Measurements from ENCODE around the gene ING3.
A peak's percentile ranks its signal among the peaks of the same experiment; 100 is the strongest.
"Not testable (repeated sequence)": the region's sequence is repeated elsewhere in the genome, so short reads cannot be mapped to it uniquely, and the experiment has no call there.

Gene ING3

GRCh38 chr7:120990468-120991118 lies 40.0 kb downstream of the ING3 start:
- DNase-seq = no peak

DNA sequence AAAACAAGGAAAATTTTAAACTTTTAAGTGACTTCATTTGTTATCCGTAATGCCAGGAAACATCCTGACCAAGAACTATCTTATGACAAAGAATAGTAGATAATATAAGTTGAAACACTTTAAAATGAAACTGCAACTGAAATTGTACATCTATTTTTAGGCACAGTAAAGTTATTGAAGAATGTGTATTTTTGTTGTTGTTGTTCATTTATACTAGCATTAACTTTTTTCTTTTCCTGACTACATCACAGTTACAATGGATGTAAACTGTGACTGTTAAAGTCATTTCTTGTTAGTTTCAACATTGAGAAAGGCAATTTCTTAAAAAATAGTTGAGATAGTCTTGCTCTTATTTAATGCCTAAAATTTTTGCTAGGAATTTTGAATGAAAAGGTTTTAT lies 40.6 kb downstream of the ING3 start:
- DNase-seq = no peak

- no peak for DNase-seq
Measured at GRCh38 chr7:120991581-120991980, 41.0 kb downstream of the ING3 start.

DNA sequence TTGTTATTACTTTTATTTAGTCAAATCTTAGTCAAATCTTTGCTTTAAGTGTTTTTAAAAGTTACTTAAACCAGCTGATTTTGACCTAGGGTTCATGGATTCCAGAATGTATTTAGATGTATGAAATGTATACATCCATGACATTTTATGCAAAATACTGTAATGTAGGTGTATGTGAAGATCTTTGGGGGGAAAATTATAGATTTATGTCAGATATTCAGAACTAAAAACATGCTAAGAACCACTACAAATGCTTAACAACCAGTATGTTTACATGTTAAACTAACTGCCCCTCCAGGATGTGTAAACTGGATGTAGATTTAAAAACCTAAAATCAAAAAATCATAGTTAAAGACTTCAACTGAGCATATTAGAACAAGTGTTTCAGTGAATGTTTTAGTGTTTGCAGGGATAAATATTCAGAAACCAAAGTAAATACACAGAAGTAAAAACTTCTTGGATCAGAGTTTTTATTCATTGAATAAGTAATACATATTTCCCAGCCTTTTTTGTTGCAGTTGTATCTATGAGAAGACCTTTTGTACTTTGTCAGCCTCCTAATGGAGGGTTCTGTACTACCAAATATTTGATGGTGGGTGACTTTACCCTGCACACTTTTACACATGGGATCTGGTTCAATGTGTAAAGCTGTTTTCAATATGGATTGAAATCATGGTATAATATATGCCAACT lies 41.8 kb downstream of the ING3 start:
- DNase-seq = no peak

DNA sequence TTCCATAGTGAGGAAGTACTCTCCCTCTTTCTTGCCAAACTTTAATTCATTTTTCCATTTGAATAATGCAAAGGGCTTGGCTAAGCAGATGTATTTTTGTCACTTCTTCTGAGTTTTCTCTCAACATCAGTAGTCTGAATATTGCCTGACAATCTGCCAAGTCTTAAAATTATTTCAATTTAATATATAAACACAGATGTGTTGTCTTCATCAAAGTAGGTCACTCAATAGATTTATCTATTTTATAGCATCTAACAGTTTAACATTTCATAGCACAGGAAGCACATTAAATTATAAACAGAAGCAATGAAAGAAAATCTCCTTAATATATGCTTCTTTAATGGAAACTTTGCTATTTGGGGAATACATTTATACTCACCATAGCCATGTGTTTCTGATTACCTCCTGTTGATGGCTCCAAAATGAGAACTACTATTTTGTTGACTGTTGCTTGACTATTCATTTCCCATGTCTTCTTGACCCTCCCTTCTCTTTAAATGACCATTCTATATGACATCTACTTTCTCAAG lies 42.5 kb downstream of the ING3 start:
- DNase-seq = no peak

DNA sequence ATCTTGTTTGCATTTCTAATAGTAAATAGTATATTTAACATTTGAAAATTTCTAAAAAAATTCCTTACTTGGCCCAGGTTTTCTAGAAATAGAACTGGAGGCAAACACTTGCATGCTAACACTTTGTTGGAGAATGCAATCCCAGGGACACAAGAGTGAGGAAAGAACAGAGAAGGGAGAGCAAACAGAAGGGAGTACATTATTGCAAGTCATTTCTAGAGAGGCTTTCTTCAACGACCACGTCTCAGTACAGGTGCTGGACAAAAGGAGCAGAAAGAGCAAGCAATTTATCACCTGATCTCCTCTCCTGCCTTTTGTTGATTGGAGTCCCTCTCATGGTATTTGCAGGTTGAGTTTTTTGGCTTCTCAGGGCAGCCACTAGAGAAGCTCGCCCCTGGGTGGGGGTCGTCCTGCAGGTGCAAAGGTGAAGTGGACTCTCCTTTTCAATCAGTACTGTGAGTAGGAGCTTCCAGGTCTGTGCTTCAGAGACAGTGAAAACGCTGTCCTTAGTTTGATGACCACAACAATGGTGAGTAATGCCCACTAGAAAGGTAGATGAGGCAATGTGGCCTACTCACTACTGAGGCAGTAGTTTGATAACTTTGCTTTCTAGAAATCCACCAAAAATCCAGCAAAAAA lies 43.1 kb downstream of the ING3 start:
- DNase-seq = no peak

DNA sequence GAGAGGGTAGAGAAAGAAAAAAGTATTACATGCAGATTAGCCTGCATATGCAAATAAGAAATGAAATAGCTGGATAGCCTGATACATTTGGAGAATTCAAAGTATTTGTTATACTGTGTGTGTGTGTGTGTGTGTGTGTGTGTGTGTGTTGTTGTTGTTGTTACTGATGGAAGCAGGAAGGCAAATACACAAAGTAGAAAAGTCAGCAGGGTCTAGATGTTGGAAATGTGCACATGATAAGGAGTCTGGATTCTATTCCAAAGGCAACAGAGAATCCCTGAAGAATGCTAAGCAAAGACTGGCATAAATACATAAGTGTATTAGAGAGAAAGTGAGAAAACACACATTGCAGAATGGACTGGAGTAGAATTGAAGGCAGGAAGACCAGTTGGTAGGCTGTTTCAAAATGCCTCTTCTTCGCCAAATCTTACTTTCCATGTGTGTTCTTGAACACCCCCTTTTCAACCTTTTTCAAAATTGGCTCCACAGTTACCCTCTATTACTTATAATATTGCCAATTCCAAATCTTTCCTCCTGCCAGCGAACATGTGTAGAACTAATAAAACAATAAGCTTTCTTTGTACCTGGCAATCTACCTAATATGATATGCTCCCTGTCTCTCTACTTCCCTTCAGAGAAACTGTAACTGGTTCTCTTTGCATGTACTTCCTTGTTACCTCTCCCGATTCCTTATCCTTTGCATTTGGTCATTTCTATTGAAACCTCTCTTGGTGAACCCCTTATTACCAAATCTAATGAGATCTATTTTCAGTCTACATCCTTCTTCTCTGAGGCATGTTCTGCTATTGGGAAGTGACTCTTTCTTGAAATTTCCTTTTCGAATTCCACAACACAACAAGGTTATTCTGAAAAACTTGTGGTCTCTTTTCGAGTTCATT lies 44.2 kb downstream of the ING3 start:
- no peak for DNase-seq

GRCh38 chr7:120995654-120996053 lies 45.1 kb downstream of the ING3 start:
- no peak for DNase-seq

DNA sequence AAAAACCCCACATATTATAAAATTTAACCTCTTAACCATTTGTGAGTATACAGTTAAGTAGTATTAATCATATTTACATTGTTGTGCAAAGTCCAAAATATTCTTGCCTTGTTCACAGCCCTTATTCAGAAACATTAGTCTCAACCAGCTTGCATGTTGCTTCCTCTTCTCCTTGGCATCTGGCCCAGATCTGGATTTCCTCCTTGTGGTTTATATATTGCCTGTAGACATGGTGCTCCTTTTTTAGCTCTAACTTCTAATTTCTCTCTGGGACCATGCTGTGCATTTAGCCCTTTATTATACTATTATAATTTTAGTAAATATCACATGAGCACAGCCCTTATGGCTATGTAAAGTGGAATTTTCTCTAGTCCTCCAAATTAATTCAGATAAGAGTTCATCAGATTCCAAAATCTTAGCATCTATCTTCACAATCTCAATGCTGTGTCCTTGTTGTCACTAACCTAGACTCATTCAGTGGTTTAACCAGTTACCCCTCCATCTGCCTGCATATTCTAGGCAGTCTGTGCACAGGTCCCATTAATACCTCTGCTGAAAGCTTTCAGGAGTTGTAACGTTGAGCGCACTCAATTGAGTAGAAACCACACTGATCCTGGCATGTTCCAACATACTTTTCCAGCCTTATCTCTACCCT lies 45.9 kb downstream of the ING3 start:
- DNase-seq = peak; percentile 10

- DNase-seq = no peak
Measured at GRCh38 chr7:120996988-120997345, 46.4 kb downstream of the ING3 start.

DNA sequence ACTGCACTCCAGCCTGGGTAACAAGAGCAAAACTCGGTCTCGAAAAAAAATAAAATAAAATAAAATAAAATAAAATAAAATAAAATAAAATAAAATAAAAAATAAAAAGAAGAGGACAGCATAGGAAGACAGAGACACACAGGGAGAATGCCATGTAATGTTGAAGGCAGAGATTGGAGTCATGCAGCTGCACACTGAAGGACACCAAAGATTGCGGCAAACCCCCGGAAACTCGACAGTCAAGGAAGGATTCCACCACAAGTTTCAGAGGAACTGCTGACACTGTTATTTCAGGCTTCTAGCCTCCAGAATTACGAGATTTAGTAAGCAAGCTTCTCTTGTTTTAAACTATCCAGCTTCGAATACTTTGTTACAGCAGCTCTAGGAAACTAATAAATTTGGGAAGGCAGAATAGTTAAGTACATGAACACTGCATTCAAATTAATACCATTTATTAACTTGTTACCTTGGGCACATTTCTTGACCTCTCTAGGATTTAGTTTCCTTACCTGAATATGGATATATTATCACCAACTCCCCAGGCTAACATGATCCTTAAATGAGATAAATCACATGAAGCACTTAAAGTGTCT lies 47.4 kb downstream of the ING3 start:
- DNase-seq = no peak

- no peak for DNase-seq
Measured at GRCh38 chr7:120998520-120998919, 47.9 kb downstream of the ING3 start.

DNA sequence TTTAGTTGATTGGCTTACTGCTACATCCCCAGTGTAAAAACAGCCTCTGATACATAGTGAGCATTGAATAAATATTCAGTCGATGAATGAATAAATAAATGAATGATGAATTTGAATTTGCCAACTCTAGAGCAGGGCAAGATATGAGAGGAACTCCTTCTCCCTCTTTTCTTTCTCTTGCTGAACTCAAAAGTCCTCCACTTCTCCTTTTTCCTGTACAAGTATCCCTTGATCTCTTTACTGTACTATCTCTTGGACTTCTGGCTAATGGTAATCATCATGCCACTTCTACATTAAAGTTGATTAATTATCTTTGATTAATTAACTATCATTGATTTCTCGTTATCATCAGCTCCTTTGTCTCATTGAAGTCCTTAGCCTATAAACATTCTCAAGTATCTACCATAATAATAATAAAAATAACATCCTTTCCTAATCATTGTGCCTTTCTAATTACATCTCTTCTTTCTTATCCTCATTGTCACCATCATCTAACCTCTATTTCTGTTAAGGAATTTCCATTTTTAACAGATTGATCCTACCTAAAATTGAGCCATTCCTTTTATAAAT lies 48.5 kb downstream of the ING3 start:
- no peak for DNase-seq

DNA sequence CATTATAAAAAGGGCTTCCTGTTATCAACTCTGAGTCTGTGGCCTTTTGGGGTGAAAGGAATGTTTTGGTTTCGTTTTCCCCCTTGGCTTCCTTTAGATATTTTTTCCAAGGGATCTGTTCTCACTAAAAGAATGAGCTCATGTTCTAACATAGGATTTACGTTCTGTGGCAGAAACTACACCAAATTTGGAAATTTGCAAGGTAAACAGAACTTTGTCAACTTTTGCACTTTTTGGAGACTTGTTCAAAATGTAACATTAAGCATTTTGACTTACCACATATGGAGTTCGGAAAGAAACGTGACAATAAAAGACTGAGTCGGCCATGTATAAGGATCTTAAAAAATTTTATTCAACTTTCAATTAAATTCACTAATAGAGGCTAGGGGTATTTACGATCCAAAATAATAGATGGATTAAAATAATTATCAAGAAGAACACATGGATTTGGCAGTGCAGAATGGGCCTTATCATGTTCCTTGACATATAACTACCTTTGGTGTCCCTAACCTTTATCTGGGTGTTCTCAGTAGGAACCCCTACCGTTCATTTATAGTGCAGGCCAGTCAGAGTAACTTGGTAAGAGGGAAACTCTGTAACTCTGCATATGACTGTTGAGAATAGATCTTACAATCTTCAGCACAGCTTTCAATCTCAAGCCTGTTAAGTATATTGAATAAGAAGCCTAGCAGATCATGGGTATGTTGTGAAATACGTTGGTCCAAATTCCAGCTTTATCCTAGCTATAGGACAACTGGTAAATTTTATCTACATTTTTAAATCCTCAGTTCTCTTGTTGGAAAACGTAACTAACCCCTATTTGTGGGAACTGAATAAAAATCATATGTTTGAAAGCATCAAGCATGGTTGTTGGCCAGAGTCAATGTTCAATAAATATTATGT lies 49.8 kb downstream of the ING3 start:
- no peak for DNase-seq

DNA sequence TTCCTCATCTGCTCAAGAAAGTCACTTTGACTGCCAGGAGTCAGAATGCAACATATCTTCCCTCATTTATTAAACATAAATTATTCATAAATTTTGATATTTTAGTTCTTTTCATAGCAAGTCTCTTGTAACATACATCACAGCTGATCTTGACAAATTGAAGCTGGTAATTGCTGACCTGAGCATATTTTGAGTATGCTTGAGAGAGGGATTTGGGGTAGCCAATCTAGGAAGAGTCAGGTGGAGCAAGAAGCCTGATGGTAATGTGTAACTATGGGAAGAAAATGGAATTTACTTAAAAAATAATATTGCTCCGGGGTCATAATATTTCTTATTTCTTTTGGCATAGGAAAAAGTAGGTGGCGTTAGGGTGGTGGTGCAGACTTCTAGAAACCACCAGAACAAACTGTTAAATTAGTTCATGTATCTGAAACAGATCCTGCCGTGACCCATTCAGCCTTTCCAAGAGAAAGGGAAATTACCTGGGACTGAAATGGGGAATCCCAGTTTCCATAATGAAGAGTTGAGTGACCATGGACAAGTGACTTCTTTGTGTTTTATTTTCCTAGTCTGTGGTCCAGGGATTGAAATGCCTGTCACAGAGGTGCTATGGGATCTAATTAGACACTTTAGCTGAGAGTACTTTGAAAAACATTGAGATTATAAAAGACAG lies 50.8 kb downstream of the ING3 start:
- no peak for DNase-seq

- no peak for DNase-seq
Measured at GRCh38 chr7:121002048-121002756, 51.6 kb downstream of the ING3 start.

DNA sequence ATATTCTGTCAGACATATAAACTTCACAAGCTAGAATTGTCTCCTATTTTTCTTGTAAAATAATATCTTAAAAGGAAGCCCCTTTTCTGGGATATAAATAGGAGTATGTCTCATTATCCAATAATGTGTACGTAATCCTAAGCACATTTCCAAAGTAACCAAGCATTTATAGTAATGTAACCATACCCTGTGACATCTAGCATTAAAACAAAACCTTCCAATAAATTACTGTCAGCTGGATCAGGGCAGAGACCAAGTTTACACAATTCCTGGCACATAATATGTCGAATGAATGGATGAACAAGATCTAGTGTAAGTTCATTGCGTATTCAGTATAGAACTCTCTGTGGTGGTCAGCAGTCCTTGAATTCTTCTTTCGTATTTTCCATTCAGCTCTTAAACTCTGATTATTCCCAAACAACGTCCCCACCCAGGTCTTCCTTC lies 52.2 kb downstream of the ING3 start:
- no peak for DNase-seq

DNA sequence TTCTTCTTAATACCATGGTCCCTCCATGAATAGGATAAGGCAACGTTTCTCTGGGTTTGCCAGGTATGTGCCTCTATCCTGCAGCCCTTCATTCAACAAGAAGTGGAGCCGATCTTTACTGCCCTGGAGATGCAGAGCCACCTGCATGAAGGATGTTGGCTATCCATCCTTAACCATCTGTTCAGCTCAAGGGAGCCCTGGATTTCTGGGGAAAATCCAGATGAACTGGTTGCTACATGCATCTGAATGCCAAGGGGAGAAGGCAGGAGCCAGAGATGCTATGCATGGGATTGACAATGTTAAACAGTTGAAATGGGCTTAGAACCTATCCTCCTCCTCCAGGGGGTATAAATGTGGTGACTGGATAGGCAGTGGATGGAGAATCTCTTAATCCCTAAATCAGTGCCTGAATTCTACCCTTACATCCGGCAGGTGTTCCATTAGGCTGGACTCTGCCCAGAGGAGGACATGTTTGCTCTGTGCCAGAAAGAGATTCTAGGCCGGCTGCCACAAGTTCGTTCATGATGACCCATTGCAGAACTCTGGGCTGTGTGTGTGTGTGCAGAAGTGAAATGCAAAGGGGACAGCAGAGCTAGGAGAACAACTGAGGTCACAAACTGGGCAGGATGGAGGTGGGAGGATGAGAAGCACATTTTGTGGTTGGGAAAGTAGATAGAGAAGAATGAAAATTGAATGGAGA lies 53.6 kb downstream of the ING3 start:
- DNase-seq = no peak

- not testable (repeated sequence) for DNase-seq
Measured at GRCh38 chr7:121005058-121005457, 54.5 kb downstream of the ING3 start.
